Neural progenitor cell (in vitro differentiated cells): Measurements from ENCODE around the gene IFT25. TPM values are rescaled to one million over a fixed set of nuclear protein-coding genes. Genes with fewer than 3 reads are reported as not detected.
A peak's percentile ranks its signal among the peaks of the same experiment; 100 is the strongest.

Experiments used
- DNase-seq: peaks from one replicate; pipeline ENCODE4 v3.0.0-alpha.2; 2016; ENCODE audit warnings: low spot score
- H2AFZ ChIP-seq: fragments of 200-600 bp; sonication (generic); replicated peaks from 2 replicates; pipeline ENCODE4 v1.6.1; 2016; ENCODE audit warnings: antibody characterized with exemption
- H3F3A ChIP-seq: fragments of 200-600 bp; sonication (generic); 2 replicates; pipeline ENCODE4 v1.6.1; 2016; ENCODE audit warnings: antibody characterized with exemption, low read depth
- H3K27ac ChIP-seq: fragments of 200-600 bp; sonication (generic); 2 replicates; pipeline ENCODE4 v1.5.1; 2016; ENCODE audit warnings: mild to moderate bottlenecking
- H3K27me3 ChIP-seq: fragments of 200-600 bp; sonication (generic); 2 replicates; pipeline ENCODE4 v1.6.1; 2016; ENCODE audit warnings: mild to moderate bottlenecking, moderate library complexity
- H3K36me3 ChIP-seq: fragments of 200-600 bp; sonication (generic); 2 replicates; pipeline ENCODE4 v1.5.1; 2016
- H3K4me1 ChIP-seq: fragments of 200-600 bp; sonication (generic); 2 replicates; pipeline ENCODE4 v1.6.1; 2016; ENCODE audit warnings: mixed run types
- H3K4me2 ChIP-seq: fragments of 200-600 bp; sonication (generic); 2 replicates; pipeline ENCODE4 v1.6.1; 2016
- H3K4me3 ChIP-seq: fragments of 200-600 bp; sonication (generic); 2 replicates; pipeline ENCODE4 v1.5.1; 2016
- H3K79me2 ChIP-seq: fragments of 200-600 bp; sonication (generic); 2 replicates; pipeline ENCODE4 v1.6.1; 2016; ENCODE audit warnings: low read depth
- H3K9ac ChIP-seq: fragments of 200-600 bp; sonication (generic); 2 replicates; pipeline ENCODE4 v1.6.1; 2016
- H3K9me3 ChIP-seq: fragments of 200-600 bp; sonication (generic); 2 replicates; pipeline ENCODE4 v1.5.1; 2016; ENCODE audit warnings: low read depth
- H4K20me1 ChIP-seq: fragments of 200-600 bp; sonication (generic); 2 replicates; pipeline ENCODE4 v1.6.1; 2016; ENCODE audit warnings: low read depth
- H3K27ac Mint-ChIP-seq: 3 replicates; pipeline ENCODE4 v1.8.0; 2021; ENCODE audit warnings: mixed read lengths
- H3K27me3 Mint-ChIP-seq: 2 replicates; pipeline ENCODE4 v1.8.0; 2022; ENCODE audit warnings: low read depth, mild to moderate bottlenecking, inconsistent platforms, moderate library complexity, mixed read lengths; ENCODE audit not compliant: insufficient read depth
- H3K36me3 Mint-ChIP-seq: 3 replicates; pipeline ENCODE4 v1.8.0; 2021; ENCODE audit warnings: mixed read lengths
- H3K4me1 Mint-ChIP-seq: 3 replicates; pipeline ENCODE4 v1.8.0; 2021; ENCODE audit warnings: mixed read lengths
- H3K4me3 Mint-ChIP-seq: 3 replicates; pipeline ENCODE4 v1.8.0; 2021; ENCODE audit warnings: mild to moderate bottlenecking, moderate library complexity, mixed read lengths
- H3K9me3 Mint-ChIP-seq: 3 replicates; pipeline ENCODE4 v1.8.0; 2020; ENCODE audit warnings: mixed read lengths
- CTCF ChIP-seq: fragments of 200-600 bp; sonication (generic); IDR thresholded peaks from 2 replicates; pipeline ENCODE4 v1.5.1; 2017; ENCODE audit warnings: antibody characterized with exemption, mild to moderate bottlenecking
- EZH2 ChIP-seq: fragments of 200-600 bp; sonication (generic); IDR thresholded peaks from 2 replicates; pipeline ENCODE4 v1.6.1; 2017; ENCODE audit warnings: antibody characterized with exemption, mild to moderate bottlenecking, moderate library complexity
- EZH2phosphoT487 ChIP-seq: fragments of 200-600 bp; sonication (generic); IDR thresholded peaks from 2 replicates; pipeline ENCODE4 v1.6.1; 2017; ENCODE audit warnings: antibody characterized with exemption
- total RNA-seq: library from RNA; depleted of rRNA; stranded (reverse); fragments of >200 nt; gene quantifications from 2 replicates; pipeline ENCODE4 v1.2.3, GENCODE V29; 2015; ENCODE audit warnings: low replicate concordance

The IFT25 gene
- total RNA-seq, 1 donor from 2014 or later: 54.0 TPM

- H3K4me2 ChIP-seq: no peak overlapping the region
- H3K9me3 ChIP-seq: no peaks in the 10 kb centered on the region
- Mint-ChIP-seq H3K27me3 (peaks cover 3% of the 10 kb centered on the region), H3K27ac (no peak overlapping the region), H3K4me1 (peaks cover 15% of the 10 kb centered on the region), H3K4me3 (no peak overlapping the region), H3K36me3 (no peaks in the 10 kb centered on the region), H3K9me3 (no peaks in the 10 kb centered on the region)
- H4K20me1 ChIP-seq: no peaks in the 10 kb centered on the region
- H3K4me3 ChIP-seq: no peak overlapping the region
- TF ChIP-seq CTCF: no peak
- no peak for TF ChIP-seq EZH2
- TF ChIP-seq EZH2phosphoT487: no peak
- no peak overlapping the region for H3K27ac ChIP-seq
- H3K36me3 ChIP-seq: peaks cover 5% of the 10 kb centered on the region
- no peak for DNase-seq
- no peak overlapping the region for H3K9ac ChIP-seq
- no peak overlapping the region for H2AFZ ChIP-seq
- peaks cover 3% of the 10 kb centered on the region for H3K79me2 ChIP-seq
- H3K27me3 ChIP-seq: no peaks in the 10 kb centered on the region
- peaks cover 4% of the 10 kb centered on the region for H3K4me1 ChIP-seq
- H3F3A ChIP-seq: peaks cover 4% of the 10 kb centered on the region
Observed at GRCh38 chr1:53891018-53891417, 54.5 kb downstream of the IFT25 start.

GRCh38 chr1:53890522-53890941, 55.0 kb downstream of the IFT25 start:
- no peak for DNase-seq
- H3K4me3 Mint-ChIP-seq: peak overlapping the region; percentile 98
- Histone ChIP-seq H3K4me2 (peak overlapping the region; percentile 70), H3F3A (peaks cover 4% of the 10 kb centered on the region), H3K79me2 (peaks cover 3% of the 10 kb centered on the region), H3K9me3 (no peaks in the 10 kb centered on the region), H4K20me1 (no peaks in the 10 kb centered on the region), H3K36me3 (peaks cover 5% of the 10 kb centered on the region), H3K4me3 (no peak overlapping the region), H3K27ac (no peak overlapping the region), H2AFZ (peak overlapping the region; percentile 92), H3K4me1 (peaks cover 4% of the 10 kb centered on the region), H3K27me3 (no peaks in the 10 kb centered on the region), H3K9ac (no peak overlapping the region)
- no peaks in the 10 kb centered on the region for H3K36me3 Mint-ChIP-seq
- H3K9me3 Mint-ChIP-seq: no peaks in the 10 kb centered on the region
- H3K4me1 Mint-ChIP-seq: peaks cover 15% of the 10 kb centered on the region
- TF ChIP-seq EZH2 (no peak), EZH2phosphoT487 (no peak), CTCF (no peak)
- H3K27ac Mint-ChIP-seq: peak overlapping the region; percentile 47
- H3K27me3 Mint-ChIP-seq: peaks cover 3% of the 10 kb centered on the region

- peaks cover 15% of the 10 kb centered on the region for H3K4me1 Mint-ChIP-seq
- peak within 1 kb of the TSS; percentile 98 for H3K4me3 Mint-ChIP-seq
- Histone ChIP-seq H3K4me2 (peak within 1 kb of the TSS; percentile 70), H3K4me3 (peak within 1 kb of the TSS; percentile 84), H3F3A (peaks cover 4% of the 10 kb centered on the region), H3K27me3 (no peaks in the 10 kb centered on the region), H4K20me1 (no peaks in the 10 kb centered on the region), H3K36me3 (peaks cover 5% of the 10 kb centered on the region), H3K4me1 (peaks cover 4% of the 10 kb centered on the region), H3K79me2 (peaks cover 3% of the 10 kb centered on the region), H3K9ac (peak within 1 kb of the TSS; percentile 45), H3K27ac (no peak within 1 kb of the TSS), H2AFZ (peak within 1 kb of the TSS; percentile 92), H3K9me3 (no peaks in the 10 kb centered on the region)
- no peaks in the 10 kb centered on the region for H3K36me3 Mint-ChIP-seq
- peaks cover 3% of the 10 kb centered on the region for H3K27me3 Mint-ChIP-seq
- peak; percentile 95 for DNase-seq
- TF ChIP-seq EZH2phosphoT487: no peak
- no peak for TF ChIP-seq EZH2
- TF ChIP-seq CTCF: no peak
- peak within 1 kb of the TSS; percentile 88 for H3K27ac Mint-ChIP-seq
- H3K9me3 Mint-ChIP-seq: no peaks in the 10 kb centered on the region
Observed at GRCh38 chr1:53889304-53890298, 55.9 kb downstream of the IFT25 start, which contains the start of gene YIPF1. Gene YIPF1, minus strand, starts transcription at chr1:53889797. Its CDS starts 860 bp downstream, at chr1:53888937.
